GM08714 (cell line): Measurements from ENCODE around the gene CPT1C.

Experiments
- H3K4me3 ChIP-seq: fragments of 200-500 bp; sonication (Bioruptor generic); 2 replicates; pipeline ENCODE4 v1.5.1; 2014; ENCODE audit warnings: mild to moderate bottlenecking, low read length, inconsistent platforms
- ZNF274 ChIP-seq: IDR thresholded peaks from 2 replicates; pipeline ENCODE4 v1.6.1; 2012; ENCODE audit warnings: mild to moderate bottlenecking, low read depth, low read length

The CPT1C gene

DNA sequence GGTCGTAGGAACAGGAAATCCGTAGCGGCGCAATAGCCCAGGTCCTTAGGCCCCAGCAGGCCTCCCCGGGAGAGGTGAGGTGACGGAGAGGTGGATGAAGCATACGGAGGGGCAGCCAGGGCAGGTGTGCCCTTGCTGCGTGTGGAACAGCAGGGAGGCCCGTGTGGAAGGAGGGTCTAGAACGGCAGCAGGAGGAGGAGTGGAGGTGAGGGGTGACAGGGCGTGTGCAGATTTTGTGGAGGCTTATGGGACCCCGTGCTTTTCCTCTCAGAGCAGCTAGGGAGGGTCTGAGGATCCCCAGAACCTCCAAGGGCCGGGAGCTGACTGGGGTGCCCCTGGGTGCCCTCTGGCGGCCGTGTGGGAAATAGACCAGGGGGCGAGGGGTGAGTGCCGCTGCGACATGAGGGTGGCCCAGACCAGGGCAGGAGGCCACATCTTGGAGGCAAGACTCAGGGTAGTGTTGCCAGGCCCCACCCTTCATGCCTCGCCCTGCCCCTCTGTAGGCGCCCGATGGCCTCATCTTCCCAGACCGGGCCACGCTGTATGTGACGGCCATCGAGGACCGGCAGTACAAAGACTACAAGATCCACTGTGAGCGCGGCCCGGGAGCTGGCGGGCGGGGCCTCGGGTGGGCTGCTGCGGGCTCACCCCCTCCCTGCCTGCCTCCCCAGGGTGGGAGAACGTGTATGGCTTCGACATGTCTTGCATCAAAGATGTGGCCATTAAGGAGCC lies 6.5 kb upstream of the CPT1C start:
- TF ChIP-seq ZNF274 = no peak
- no peak overlapping the region for H3K4me3 ChIP-seq

DNA sequence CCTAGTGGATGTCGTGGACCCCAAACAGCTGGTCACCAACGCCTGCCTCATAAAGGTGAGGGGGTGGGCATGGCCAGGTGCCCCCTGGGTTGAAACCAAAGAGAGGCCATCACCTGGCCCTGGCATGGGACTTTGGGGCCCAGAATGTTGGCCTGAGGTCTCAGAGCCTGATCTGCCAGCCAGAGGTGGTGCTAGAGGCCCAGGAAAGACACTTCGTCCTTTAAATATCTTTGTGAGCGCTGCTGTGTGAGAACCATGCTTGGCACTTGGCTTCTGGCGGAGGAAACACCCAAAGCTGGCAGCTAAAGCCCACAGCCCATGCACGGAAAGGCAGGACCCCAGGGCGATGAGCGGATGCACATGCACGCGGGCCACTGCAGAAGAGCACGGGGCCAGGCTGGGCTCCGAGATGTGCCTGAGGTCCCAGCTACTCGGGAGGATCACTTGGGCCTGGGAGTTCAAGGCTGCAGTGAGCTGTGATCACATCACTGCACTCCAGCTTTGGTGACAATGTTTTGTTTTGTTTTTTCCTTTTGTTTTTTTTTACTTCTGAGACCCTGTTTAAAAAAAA lies 5.8 kb upstream of the CPT1C start:
- no peak overlapping the region for H3K4me3 ChIP-seq
- TF ChIP-seq ZNF274 = no peak

GRCh38 chr19:49685845-49686332 lies 5.0 kb upstream of the CPT1C start:
- TF ChIP-seq ZNF274 = no peak
- H3K4me3 ChIP-seq = no peak overlapping the region

DNA sequence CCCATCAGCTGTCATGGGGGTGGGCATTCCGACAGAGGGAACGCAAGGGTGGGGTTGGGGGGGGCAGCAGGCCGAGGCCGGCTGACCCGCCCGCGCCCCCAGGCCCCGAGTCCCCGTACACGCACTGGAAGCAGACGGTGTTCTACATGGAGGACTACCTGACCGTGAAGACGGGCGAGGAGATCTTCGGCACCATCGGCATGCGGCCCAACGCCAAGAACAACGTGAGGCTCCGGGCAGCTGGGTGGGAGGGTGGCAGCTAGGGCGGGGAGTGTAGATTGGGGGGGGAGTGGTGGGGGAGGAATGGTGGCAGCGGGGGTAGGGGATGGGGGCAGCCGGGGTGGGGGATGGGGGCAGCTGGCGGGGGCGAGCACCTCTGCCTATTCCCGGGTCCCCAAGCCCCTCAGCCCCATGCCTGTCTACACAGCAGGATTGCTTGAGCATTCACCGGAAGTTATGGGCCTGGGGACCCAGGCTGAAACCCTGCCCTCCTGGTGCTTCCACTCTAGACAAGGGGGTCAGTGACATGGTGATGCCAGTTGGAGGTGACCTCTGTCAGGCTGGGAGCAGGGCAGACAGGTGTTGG lies 4.3 kb upstream of the CPT1C start:
- H3K4me3 ChIP-seq = no peak overlapping the region
- TF ChIP-seq ZNF274 = no peak

DNA sequence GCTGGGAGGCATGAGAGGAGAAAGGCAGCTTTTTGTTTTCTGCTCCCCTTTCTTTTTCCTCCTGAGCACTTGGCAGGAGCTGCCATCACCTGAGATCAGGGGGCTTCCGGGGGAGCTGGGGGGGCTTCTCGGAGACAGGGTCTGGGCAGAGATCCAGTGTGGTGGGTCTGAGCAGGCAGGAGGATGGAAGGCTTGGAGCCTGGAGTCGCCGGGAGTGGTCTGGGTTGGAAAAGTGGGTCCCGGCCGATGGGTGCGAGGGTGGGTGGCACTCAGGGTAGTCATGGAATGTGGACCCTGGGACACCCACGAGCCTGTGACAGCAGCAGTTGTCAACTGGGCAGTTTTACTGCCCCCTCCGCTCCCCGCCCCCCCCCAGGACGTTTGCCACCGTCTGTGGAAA lies 3.8 kb upstream of the CPT1C start:
- no peak for TF ChIP-seq ZNF274
- no peak overlapping the region for H3K4me3 ChIP-seq

- no peak overlapping the region for H3K4me3 ChIP-seq
- no peak for TF ChIP-seq ZNF274
Measured at GRCh38 chr19:49687566-49688316, 3.2 kb upstream of the CPT1C start.

- no peak for TF ChIP-seq ZNF274
- no peak overlapping the region for H3K4me3 ChIP-seq
Measured at GRCh38 chr19:49688531-49689132, 2.3 kb upstream of the CPT1C start.

DNA sequence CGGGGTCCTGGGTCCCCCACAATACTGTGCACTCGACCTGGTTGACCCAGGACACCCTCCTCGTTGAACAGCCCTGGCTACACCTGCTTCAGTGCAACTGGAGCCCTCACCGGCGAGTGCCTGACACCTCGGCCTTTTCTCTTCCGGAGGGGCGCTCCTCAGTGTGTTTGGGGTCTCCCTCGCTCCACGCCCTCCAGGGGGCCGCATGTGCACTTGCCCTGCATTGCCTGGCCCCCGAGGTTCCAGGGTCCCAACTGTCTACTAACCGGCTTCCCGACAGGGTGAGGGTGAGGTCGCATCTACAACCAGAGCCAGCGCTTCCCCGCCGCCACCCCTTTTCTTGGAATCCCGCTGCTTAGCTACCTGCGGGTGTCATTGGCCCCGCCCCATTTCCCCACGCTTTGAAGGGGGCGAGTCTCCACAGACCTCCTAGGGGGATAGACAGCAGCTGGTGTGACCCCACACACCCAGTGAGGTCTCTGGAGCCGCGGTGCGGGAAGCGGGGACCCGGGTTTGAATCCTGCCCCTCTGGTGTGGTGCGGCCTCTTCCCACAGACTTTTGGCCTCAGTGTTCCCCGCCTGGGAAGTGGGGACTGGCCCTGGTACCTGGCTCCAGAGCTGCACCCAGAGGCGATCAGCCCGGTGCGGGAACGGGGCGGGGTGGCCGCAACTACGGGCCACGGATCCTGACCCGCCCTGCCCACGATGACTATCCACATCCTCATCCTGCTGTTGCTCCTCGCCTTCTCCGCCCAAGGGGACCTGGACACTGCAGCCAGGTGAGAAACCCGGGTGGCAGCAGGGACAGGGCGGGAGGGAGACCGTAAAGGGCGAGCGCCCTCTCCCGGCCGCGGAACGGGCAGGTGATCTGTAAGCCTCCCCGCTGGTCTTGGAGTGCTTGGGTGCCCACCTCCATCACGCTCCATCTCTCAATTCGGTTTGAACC lies 1.5 kb upstream of the CPT1C start, which contains the start of gene ADM5:
Gene ADM5, plus strand, starts transcription at position 462 of the 946 bp plus-strand sequence. Its CDS starts 244 bp downstream, at position 706.
- no peak within 1 kb of the TSS for H3K4me3 ChIP-seq
- TF ChIP-seq ZNF274 = no peak

- H3K4me3 ChIP-seq = no peak overlapping the region
Measured at GRCh38 chr19:49690079-49690655, 749 bp upstream of the CPT1C start.

DNA sequence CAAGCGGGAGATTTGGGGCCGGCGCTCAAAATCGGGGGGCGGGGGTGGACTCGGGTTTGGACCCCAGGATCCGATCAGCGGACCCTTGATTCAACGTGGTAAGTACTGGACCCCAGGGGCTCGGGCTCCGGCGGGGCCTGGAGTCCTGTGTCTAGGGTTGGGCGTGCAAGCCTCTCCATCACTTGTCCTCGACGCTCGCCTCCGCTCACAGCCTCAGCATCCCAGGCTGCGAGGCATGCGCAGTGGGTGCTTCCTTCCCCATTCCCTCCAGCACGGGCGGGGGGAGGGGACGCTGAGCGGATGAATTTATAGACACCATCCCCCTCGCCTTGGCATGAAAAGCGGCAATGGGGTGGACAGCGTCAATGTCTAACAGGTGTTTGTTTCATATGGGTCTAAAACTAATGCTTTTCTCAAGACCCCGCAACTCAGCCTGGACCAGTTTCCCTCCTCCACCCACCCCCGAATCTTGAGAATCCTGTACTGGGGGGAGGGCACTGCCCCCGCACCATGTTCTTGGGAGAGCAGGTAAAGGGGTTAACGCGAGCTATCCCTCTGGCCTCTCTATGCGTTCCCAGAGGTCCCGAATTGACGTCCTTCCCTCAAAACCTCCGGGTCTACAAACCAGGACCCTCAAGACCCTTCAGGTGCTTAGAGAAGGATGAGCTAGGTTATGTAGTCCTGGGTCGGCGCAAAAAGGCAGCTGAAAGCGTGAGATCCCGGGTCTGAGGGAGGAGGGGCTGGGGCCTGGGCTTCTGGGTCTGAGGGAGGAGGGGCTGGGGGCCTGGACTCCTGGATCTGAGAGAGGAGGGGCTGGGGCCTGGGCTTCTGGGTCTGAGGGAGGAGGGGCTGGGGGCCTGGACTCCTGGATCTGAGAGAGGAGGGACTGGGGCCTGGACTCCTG lies 579 bp downstream of the CPT1C start:
- TF ChIP-seq ZNF274 = no peak
- H3K4me3 ChIP-seq = no peak overlapping the region

More at GRCh38 chr19:49690079-49690655, 749 bp upstream of the CPT1C start:
- no peak for TF ChIP-seq ZNF274

- no peak for TF ChIP-seq ZNF274
- no peak overlapping the region for H3K4me3 ChIP-seq
Measured at GRCh38 chr19:49692147-49692506, 1.2 kb downstream of the CPT1C start.

GRCh38 chr19:49696115-49696514 lies 5.2 kb downstream of the CPT1C start:
- no peak overlapping the region for H3K4me3 ChIP-seq
- TF ChIP-seq ZNF274 = no peak
